ENCODE results near the gene GRK1.

Gene GRK1

DNA sequence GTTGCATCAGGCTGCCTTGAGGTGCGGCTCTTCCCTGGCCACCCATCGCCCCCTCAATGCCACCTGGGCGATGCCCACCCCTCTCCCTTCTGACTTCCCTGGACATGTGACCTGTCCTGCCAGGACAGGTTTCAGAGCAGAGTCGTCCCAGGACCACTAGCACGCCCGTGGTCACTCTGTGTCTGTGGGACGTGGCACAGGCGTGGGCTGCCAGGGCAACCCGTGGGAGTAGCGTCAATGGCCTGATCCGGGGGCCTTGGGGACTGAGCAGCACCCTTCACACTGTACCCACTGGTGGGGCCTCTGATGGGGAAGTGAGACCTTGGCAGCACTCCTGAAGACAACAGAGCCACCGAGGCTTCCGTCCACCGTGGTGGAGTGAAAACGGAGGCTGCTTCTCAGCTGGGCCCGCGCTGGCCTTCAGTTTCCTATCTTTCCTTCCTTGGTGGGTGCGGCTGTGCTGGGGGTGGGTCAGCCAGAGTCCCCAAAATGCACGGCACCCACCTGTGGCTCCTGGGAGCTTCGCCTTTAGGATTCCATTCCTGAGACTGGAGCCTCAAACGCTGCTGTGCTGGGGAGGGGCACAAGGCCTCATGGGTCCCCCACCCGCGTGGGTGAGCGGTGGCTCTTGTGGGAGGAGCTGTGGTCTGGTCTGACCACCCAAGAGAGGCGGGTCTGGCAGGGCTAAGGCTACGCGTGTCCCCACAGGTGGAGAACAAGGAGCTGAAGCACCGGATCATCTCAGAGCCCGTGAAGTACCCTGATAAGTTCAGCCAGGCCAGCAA, 65.3 kb downstream of the GRK1 start:
- no peak for TF ChIP-seq POLR2A (IDR thresholded peaks at IDR 0.05; ENCODE audit: extremely low read depth, insufficient read length)
- no peak for TF ChIP-seq MYC (IDR thresholded peaks at IDR 0.05; ENCODE audit: low read depth, low read length)
- TF ChIP-seq, protein P1, sequence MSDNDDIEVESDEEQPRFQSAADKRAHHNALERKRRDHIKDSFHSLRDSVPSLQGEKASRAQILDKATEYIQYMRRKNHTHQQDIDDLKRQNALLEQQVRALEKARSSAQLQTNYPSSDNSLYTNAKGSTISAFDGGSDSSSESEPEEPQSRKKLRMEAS (IDR thresholded peaks at IDR 0.05; ENCODE audit: low read depth, low read length): no peak
- TF ChIP-seq, protein P2, sequence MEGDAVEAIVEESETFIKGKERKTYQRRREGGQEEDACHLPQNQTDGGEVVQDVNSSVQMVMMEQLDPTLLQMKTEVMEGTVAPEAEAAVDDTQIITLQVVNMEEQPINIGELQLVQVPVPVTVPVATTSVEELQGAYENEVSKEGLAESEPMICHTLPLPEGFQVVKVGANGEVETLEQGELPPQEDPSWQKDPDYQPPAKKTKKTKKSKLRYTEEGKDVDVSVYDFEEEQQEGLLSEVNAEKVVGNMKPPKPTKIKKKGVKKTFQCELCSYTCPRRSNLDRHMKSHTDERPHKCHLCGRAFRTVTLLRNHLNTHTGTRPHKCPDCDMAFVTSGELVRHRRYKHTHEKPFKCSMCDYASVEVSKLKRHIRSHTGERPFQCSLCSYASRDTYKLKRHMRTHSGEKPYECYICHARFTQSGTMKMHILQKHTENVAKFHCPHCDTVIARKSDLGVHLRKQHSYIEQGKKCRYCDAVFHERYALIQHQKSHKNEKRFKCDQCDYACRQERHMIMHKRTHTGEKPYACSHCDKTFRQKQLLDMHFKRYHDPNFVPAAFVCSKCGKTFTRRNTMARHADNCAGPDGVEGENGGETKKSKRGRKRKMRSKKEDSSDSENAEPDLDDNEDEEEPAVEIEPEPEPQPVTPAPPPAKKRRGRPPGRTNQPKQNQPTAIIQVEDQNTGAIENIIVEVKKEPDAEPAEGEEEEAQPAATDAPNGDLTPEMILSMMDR (IDR thresholded peaks at IDR 0.05; ENCODE audit: low read depth, low read length): no peak
- H3K4me3 ChIP-seq (ENCODE audit: low read depth, low read length): no peak overlapping the region
- DNase-seq (ENCODE audit: low read depth): peak; percentile 36

DNA sequence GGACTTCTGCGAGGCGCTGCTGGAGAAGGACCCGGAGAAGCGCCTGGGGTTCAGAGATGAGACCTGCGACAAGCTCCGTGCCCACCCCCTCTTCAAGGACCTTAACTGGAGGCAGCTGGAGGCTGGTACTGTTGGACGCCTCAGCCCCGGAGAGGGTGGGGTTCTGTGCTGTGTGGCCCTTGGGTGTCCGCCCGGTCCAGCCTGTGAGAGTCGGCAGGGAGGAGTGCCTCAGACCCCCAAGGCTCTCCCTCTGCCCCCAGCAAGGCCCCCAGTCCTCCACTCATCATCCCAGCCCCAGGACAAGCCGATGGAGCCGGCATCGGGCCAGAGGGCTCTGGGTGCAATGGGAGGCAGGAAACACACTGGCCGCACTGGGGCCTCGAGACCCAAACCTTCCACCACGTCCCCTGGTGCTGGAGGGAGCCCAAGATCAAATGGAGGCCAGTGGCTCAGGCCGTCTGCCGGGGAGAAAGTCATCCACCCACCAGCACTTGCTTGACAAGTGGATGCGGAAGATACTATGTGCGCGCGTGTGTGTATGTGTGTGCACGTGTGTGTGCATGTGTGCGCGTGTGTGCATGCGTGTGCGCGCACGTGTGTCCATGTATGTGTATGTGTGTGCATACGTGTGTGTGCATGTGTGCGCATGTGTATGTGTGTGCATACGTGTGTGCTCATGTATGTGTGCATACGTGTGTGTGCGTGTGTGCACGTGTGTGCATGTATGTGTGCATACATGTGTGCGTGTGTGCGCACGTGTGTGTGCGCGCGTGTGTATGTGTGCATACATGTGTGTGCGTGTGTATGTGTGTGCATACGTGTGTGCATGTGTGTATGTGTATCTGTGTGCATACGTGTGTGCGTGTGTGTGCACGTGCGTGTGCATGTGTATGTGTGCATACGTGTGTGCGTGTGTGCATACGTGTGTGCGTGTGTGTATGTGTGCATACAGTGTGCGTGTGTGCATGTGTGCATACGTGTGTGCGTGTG, 66.2 kb downstream of the GRK1 start:
- H3K4me3 ChIP-seq (ENCODE audit: low read depth, low read length): no peak overlapping the region
- no peak for DNase-seq (ENCODE audit: low read depth)
- TF ChIP-seq, protein P1 (IDR thresholded peaks at IDR 0.05; ENCODE audit: low read depth, low read length): no peak
- no peak for TF ChIP-seq POLR2A (IDR thresholded peaks at IDR 0.05; ENCODE audit: extremely low read depth, insufficient read length)
- TF ChIP-seq, protein P2 (IDR thresholded peaks at IDR 0.05; ENCODE audit: low read depth, low read length): no peak

DNA sequence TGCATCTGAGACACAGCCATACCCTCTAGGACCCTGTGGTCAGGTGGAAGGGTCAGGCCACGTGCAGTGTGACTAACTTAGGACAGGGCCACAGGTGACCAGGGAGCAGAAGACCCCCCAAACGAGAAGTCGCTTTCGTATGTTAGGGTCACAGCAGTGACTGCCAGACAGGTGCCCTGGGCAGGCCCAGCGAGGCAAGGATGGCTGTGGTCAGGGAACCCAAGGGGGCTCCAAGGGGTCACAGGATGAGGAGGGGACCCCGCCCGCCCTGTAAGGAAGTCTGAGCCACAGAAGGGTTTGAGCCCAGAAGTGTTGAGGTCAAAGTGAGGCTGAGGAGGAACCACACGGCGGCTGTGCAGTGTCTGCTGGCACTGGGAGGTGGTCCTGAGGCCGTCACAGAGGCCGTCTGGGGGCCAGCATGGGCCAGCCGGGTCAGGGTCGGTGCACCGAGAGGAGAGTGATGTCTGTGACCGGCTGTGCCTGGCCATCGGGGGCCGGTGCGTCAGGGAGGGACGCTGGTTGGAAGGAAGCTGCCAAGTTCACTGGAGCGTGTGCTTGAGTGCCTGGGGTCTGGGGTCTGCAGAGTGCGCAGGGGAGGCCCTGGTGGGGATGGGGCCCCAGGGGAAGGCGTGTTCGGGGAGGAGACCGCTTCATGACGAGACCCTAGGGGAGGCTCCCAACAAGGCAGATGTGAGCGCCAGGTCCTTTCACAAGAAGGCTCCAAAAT, 67.2 kb downstream of the GRK1 start:
- DNase-seq (ENCODE audit: low read depth): no peak
- no peak overlapping the region for H3K4me3 ChIP-seq (ENCODE audit: low read depth, low read length)
- TF ChIP-seq POLR2A (IDR thresholded peaks at IDR 0.05; ENCODE audit: extremely low read depth, insufficient read length) (no peak), MYC (IDR thresholded peaks at IDR 0.05; ENCODE audit: low read depth, low read length) (no peak)
- TF ChIP-seq, protein P1 (IDR thresholded peaks at IDR 0.05; ENCODE audit: low read depth, low read length): no peak
- TF ChIP-seq, protein P2 (IDR thresholded peaks at IDR 0.05; ENCODE audit: low read depth, low read length): no peak

DNA sequence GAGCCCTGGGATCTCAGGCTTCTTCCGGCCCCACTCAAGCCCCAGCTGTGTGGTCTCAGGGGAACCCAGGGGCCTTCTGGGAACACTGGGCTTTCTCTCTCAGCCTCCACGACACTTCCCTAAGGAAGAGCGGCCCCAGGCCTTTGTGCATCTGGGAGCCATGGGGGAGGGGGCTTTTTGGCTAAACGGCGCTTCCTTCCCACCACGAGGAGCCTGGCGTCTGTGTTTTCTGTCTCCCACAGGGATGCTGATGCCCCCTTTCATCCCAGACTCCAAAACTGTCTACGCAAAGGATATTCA, 67.8 kb downstream of the GRK1 start:
- TF ChIP-seq POLR2A (IDR thresholded peaks at IDR 0.05; ENCODE audit: extremely low read depth, insufficient read length) (no peak), MYC (IDR thresholded peaks at IDR 0.05; ENCODE audit: low read depth, low read length) (no peak)
- TF ChIP-seq, protein P1 (IDR thresholded peaks at IDR 0.05; ENCODE audit: low read depth, low read length): no peak
- TF ChIP-seq, protein P2 (IDR thresholded peaks at IDR 0.05; ENCODE audit: low read depth, low read length): no peak
- DNase-seq (ENCODE audit: low read depth): no peak

DNA sequence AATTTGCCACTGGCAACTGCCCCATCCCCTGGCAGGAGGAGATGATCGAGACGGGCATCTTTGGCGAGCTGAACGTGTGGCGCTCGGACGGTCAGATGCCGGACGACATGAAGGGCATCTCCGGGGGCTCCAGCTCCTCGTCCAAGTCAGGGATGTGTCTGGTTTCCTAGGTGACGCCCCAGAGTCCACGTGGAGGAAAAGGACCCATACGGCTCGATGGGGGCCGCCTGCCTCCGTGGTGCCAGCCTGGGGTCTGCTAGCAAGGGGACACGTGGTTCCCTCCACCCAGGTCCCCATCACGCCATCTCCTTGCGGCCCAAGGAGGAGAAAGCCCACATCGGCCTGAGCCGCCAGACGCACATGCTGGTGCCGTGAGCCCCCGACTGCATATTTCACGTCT, 68.2 kb downstream of the GRK1 start:
- TF ChIP-seq POLR2A (IDR thresholded peaks at IDR 0.05; ENCODE audit: extremely low read depth, insufficient read length): no peak
- TF ChIP-seq, protein P1 (IDR thresholded peaks at IDR 0.05; ENCODE audit: low read depth, low read length): no peak
- TF ChIP-seq, protein P2 (IDR thresholded peaks at IDR 0.05; ENCODE audit: low read depth, low read length): no peak
- H3K4me3 ChIP-seq (ENCODE audit: low read depth, low read length): no peak overlapping the region
- no peak for DNase-seq (ENCODE audit: low read depth)

More for the DNA sequence above, 67.8 kb downstream of the GRK1 start:
- no peak overlapping the region for H3K4me3 ChIP-seq (ENCODE audit: low read depth, low read length)

Measured in NB4 (cell line).